Hepatocyte (in vitro differentiated cells): ENCODE data around the gene CSTPP1. TPM values are rescaled to one million over a fixed set of nuclear protein-coding genes. Genes with fewer than 3 reads are reported as not detected.

Source experiments
- DNase-seq: peaks from one replicate; pipeline ENCODE4 v3.0.0-alpha.2; 2016; ENCODE audit warnings: low spot score
- H2AFZ ChIP-seq: fragments of 200-600 bp; sonication (generic); 2 replicates; pipeline ENCODE4 v1.6.0; 2016; ENCODE audit warnings: antibody characterized with exemption, mild to moderate bottlenecking
- H3K27ac ChIP-seq: fragments of 200-600 bp; sonication (generic); 2 replicates; pipeline ENCODE4 v1.5.1; 2016; ENCODE audit warnings: mild to moderate bottlenecking
- H3K27me3 ChIP-seq: fragments of 200-600 bp; sonication (generic); 2 replicates; pipeline ENCODE4 v1.6.1; 2016
- H3K36me3 ChIP-seq: fragments of 200-600 bp; sonication (generic); replicated peaks from 2 replicates; pipeline ENCODE4 v1.5.1; 2016; ENCODE audit warnings: low read depth; ENCODE audit not compliant: insufficient read depth
- H3K4me1 ChIP-seq: fragments of 200-600 bp; sonication (generic); 2 replicates; pipeline ENCODE4 v1.5.1; 2016; ENCODE audit warnings: mild to moderate bottlenecking, moderate library complexity; ENCODE audit not compliant: insufficient read depth
- H3K4me2 ChIP-seq: fragments of 200-600 bp; sonication (generic); 2 replicates; pipeline ENCODE4 v1.6.0; 2016
- H3K4me3 ChIP-seq: fragments of 200-600 bp; sonication (generic); 2 replicates; pipeline ENCODE4 v1.5.1; 2016; ENCODE audit warnings: mild to moderate bottlenecking
- H3K79me2 ChIP-seq: fragments of 200-600 bp; sonication (generic); 2 replicates; pipeline ENCODE4 v1.6.0; 2017; ENCODE audit warnings: mild to moderate bottlenecking
- H3K9me2 ChIP-seq: fragments of 200-600 bp; sonication (generic); replicated peaks from 2 replicates; pipeline ENCODE4 v1.6.0; 2017; ENCODE audit warnings: mild to moderate bottlenecking; ENCODE audit not compliant: insufficient read depth
- H3K9me3 ChIP-seq: fragments of 200-600 bp; sonication (generic); 2 replicates; pipeline ENCODE4 v1.5.1; 2016; ENCODE audit warnings: low read depth, mild to moderate bottlenecking
- H4K20me1 ChIP-seq: fragments of 200-600 bp; sonication (generic); 2 replicates; pipeline ENCODE4 v1.6.0; 2016; ENCODE audit warnings: mild to moderate bottlenecking; ENCODE audit not compliant: insufficient read depth, poor library complexity, severe bottlenecking
- EZH2 ChIP-seq: fragments of 200-600 bp; sonication (generic); IDR thresholded peaks from 2 replicates; pipeline ENCODE4 v1.6.1; 2016; ENCODE audit warnings: antibody characterized with exemption, mild to moderate bottlenecking, borderline replicate concordance
- EZH2phosphoT487 ChIP-seq: fragments of 200-600 bp; sonication (generic); IDR thresholded peaks from one replicate; pipeline ENCODE4 v1.6.1; 2018; ENCODE audit warnings: antibody characterized with exemption, mild to moderate bottlenecking, low read depth, moderate library complexity; ENCODE audit not compliant: unreplicated experiment, severe bottlenecking
- WGBS: methylation state at CpG from one replicate; pipeline ENCODE4 v1.1.6; 2016; ENCODE audit warnings: low lambda C conversion rate; ENCODE audit errors: missing lambda C conversion rate; 5-methylcytosine and 5-hydroxymethylcytosine counted together
- polyA plus RNA-seq: library from polyadenylated mRNA; unstranded; fragments of >200 nt; fragmentation: Nextera tagmentation; extraction: Ambion mirVana; gene quantifications from 2 replicates; pipeline ENCODE4 v1.2.1, GENCODE V29; 2016
- total RNA-seq: library from RNA; depleted of rRNA; stranded (reverse); fragments of >200 nt; gene quantifications from 2 replicates; pipeline ENCODE4 v1.2.3, GENCODE V29; 2014
- TF ChIP-seq, protein P1 (sequence below): fragments of 200-600 bp; sonication (generic); IDR thresholded peaks from 2 replicates; pipeline ENCODE4 v1.5.1; 2016; ENCODE audit warnings: antibody characterized with exemption, mild to moderate bottlenecking; ENCODE audit not compliant: poor library complexity

CSTPP1 gene
- total and polyA plus RNA-seq, 2 experiments from 2014 or later, result 23.0 to 44.3 TPM

DNA sequence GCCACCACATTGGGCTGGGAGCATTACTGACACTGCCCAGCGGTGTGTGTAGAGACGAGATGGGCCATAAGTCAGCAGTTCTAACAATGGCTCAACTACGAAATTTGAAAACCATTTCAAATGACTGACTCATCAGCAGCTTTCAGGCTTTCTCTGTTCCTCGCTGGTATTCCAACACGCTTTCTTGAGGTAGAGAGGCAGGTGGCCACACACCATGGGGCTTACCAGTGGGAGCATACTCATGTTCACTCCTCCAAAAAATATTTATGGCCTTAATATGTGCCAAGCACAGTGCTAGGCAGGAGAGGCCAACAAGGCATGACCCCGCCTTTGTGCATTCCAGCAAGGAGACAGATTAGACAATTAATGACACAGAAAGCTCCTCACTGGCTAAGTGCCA, 219.8 kb downstream of the CSTPP1 start:
- Histone ChIP-seq H3K79me2 (no peaks in the 10 kb centered on the region), H3K4me1 (no peaks in the 10 kb centered on the region), H3K27ac (no peak overlapping the region), H3K4me2 (no peak overlapping the region), H2AFZ (no peak overlapping the region), H3K9me3 (no peaks in the 10 kb centered on the region), H4K20me1 (no peaks in the 10 kb centered on the region), H3K36me3 (no peaks in the 10 kb centered on the region), H3K27me3 (no peaks in the 10 kb centered on the region), H3K4me3 (no peak overlapping the region), H3K9me2 (no peaks in the 10 kb centered on the region)
- DNase-seq, result no peak
- TF ChIP-seq EZH2phosphoT487 (no peak), EZH2 (no peak)
- TF ChIP-seq, protein P1, sequence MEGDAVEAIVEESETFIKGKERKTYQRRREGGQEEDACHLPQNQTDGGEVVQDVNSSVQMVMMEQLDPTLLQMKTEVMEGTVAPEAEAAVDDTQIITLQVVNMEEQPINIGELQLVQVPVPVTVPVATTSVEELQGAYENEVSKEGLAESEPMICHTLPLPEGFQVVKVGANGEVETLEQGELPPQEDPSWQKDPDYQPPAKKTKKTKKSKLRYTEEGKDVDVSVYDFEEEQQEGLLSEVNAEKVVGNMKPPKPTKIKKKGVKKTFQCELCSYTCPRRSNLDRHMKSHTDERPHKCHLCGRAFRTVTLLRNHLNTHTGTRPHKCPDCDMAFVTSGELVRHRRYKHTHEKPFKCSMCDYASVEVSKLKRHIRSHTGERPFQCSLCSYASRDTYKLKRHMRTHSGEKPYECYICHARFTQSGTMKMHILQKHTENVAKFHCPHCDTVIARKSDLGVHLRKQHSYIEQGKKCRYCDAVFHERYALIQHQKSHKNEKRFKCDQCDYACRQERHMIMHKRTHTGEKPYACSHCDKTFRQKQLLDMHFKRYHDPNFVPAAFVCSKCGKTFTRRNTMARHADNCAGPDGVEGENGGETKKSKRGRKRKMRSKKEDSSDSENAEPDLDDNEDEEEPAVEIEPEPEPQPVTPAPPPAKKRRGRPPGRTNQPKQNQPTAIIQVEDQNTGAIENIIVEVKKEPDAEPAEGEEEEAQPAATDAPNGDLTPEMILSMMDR, result no peak
- WGBS, result 94% methylated on average over 6 of the region's 6 CpGs

DNA sequence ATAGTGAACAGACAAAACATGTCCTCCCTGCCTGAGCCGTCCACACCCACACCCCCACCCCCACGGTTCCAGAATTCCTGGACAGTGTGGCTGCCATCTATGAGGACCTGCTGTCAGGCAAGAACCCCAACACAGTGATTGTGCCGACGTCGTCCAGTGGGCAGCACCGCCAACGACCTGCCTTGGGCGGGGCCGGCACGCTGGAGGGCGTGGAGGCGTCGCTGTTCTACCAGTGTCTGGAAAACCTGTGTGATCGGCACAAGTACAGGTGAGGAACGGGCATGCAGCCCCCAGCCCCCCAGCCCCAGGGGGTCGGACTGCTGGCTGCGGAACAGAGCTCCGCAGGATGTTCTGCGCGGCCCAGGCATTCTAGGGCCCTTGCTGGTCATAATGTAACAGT, 220.4 kb downstream of the CSTPP1 start:
- no peak overlapping the region for H2AFZ ChIP-seq
- no peaks in the 10 kb centered on the region for H3K9me2 ChIP-seq
- no peak for DNase-seq
- WGBS, result 96% methylated on average over 20 of the region's 20 CpGs
- H3K4me2 ChIP-seq, result no peak overlapping the region
- TF ChIP-seq EZH2phosphoT487 (no peak), EZH2 (no peak)
- TF ChIP-seq, protein P1, result no peak
- no peak overlapping the region for H3K27ac ChIP-seq
- no peaks in the 10 kb centered on the region for H3K36me3 ChIP-seq
- no peaks in the 10 kb centered on the region for H3K27me3 ChIP-seq
- no peaks in the 10 kb centered on the region for H4K20me1 ChIP-seq
- H3K4me1 ChIP-seq, result no peaks in the 10 kb centered on the region
- H3K9me3 ChIP-seq, result no peaks in the 10 kb centered on the region
- H3K79me2 ChIP-seq, result no peaks in the 10 kb centered on the region
- no peak overlapping the region for H3K4me3 ChIP-seq

DNA sequence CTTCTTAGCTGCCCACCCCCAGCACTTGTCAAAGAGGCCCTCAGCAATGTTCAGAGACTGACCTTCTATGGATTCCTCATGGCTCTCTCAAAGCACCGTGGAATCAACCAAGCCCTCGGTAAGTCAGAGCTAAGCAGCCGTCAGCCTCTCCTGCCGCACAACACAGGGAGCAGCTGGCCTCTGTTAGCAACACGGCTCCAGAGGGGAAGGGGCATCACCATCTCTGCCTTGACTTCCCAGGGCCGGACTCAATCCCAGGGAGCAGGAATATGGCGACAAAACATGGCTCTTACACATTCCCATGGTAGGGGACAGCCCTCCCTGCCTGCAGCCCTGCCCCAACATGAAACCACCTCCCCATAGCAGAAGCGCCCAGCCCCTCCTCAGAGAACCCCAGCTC, 221.2 kb downstream of the CSTPP1 start:
- no peaks in the 10 kb centered on the region for H3K9me2 ChIP-seq
- H3K79me2 ChIP-seq, result no peaks in the 10 kb centered on the region

More for the DNA sequence above, 221.2 kb downstream of the CSTPP1 start:
- TF ChIP-seq EZH2phosphoT487 (no peak), EZH2 (no peak)
- TF ChIP-seq, protein P1, result no peak
- no peaks in the 10 kb centered on the region for H3K27me3 ChIP-seq
- no peak for DNase-seq
- H3K36me3 ChIP-seq, result no peaks in the 10 kb centered on the region
- no peaks in the 10 kb centered on the region for H3K9me3 ChIP-seq
- H3K27ac ChIP-seq, result no peak overlapping the region
- H4K20me1 ChIP-seq, result no peaks in the 10 kb centered on the region
- H3K4me3 ChIP-seq, result no peak overlapping the region
- no peak overlapping the region for H3K4me2 ChIP-seq
- WGBS, result 72% methylated on average over 8 of the region's 8 CpGs
- no peak overlapping the region for H2AFZ ChIP-seq
- no peaks in the 10 kb centered on the region for H3K4me1 ChIP-seq
